ENCODE measurements around the gene WBP1.
"Not testable (repeated sequence)": the region's sequence is repeated elsewhere in the genome, so short reads cannot be mapped to it uniquely, and the experiment has no call there.

WBP1 gene

DNA sequence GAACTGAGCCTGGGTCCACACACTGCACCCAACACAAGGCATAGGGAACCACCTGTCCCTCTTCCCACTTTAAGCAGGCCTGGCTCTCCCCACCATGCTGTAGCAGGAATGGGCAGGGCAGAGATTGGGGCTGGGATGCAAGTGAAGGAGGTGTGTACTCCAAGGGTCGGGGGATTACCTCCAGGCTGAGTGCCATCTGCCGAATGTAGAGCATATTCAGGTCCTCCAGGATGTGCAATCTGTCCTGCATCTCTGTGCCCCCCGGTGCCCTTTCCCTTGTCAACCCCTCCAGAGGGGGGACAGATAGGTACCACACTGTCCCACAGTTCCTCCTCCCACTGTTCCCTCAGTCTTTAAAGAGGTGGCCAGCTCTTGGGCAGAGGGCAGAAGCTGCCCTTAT is 18.9 kb upstream of the WBP1 start:
- TF ChIP-seq, protein P1, sequence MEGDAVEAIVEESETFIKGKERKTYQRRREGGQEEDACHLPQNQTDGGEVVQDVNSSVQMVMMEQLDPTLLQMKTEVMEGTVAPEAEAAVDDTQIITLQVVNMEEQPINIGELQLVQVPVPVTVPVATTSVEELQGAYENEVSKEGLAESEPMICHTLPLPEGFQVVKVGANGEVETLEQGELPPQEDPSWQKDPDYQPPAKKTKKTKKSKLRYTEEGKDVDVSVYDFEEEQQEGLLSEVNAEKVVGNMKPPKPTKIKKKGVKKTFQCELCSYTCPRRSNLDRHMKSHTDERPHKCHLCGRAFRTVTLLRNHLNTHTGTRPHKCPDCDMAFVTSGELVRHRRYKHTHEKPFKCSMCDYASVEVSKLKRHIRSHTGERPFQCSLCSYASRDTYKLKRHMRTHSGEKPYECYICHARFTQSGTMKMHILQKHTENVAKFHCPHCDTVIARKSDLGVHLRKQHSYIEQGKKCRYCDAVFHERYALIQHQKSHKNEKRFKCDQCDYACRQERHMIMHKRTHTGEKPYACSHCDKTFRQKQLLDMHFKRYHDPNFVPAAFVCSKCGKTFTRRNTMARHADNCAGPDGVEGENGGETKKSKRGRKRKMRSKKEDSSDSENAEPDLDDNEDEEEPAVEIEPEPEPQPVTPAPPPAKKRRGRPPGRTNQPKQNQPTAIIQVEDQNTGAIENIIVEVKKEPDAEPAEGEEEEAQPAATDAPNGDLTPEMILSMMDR (IDR thresholded peaks at IDR 0.05; ENCODE audit: insufficient read depth, low read depth, low read length, missing control alignments): no peak
- no peak for DNase-seq (ENCODE audit: low read depth)
- H3K4me3 ChIP-seq (ENCODE audit: low read length): peak overlapping the region; percentile 72

DNA sequence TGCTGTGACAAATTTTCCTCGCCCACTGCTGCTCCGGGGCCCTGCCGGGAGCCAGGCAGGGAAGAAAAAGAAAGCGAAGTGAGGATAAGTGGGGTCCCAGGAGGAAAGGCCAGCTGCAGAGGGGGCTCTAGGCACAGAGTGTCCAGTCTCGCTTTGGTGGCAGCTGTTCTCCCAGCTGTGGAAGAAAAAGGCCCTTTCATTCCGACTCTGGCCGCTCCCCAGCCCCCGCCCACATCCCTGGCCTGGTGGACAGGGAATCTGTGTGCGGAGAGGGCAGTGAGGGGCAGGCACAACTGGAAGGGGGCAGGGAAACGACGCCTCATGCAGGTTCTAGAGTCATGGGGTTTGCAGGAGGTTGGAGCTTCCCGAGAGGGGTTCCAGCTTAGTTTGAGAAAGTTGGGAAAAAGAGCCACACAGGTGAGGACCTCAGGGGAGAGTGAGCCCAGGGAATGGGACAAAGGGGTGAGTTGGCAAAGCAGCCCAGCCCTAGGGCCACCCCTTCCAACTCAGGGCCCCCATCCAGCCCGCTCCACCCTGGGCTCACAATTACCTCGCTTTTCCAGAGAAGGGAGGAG is 18.3 kb upstream of the WBP1 start:
- TF ChIP-seq, protein P1 (IDR thresholded peaks at IDR 0.05; ENCODE audit: insufficient read depth, low read depth, low read length, missing control alignments): no peak
- H3K4me3 ChIP-seq (ENCODE audit: low read length): peak overlapping the region; percentile 72
- DNase-seq (ENCODE audit: low read depth): no peak

- TF ChIP-seq, protein P1 (IDR thresholded peaks at IDR 0.05; ENCODE audit: insufficient read depth, low read depth, low read length, missing control alignments): no peak
- peak; percentile 78 for DNase-seq (ENCODE audit: low read depth)
- peak overlapping the region; percentile 72 for H3K4me3 ChIP-seq (ENCODE audit: low read length)
Observed at GRCh38 chr2:74440378-74441169, 17.7 kb upstream of the WBP1 start.

- no peak for DNase-seq (ENCODE audit: low read depth)
- TF ChIP-seq, protein P1 (IDR thresholded peaks at IDR 0.05; ENCODE audit: insufficient read depth, low read depth, low read length, missing control alignments): no peak
- H3K4me3 ChIP-seq (ENCODE audit: low read length): peak overlapping the region; percentile 72
Observed at GRCh38 chr2:74441170-74441689, 17.0 kb upstream of the WBP1 start.

- TF ChIP-seq, protein P1 (IDR thresholded peaks at IDR 0.05; ENCODE audit: insufficient read depth, low read depth, low read length, missing control alignments): no peak
- DNase-seq (ENCODE audit: low read depth): peak; percentile 84
- H3K4me3 ChIP-seq (ENCODE audit: low read length): peak within 1 kb of the TSS; percentile 72
Observed at GRCh38 chr2:74441690-74442482, 16.4 kb upstream of the WBP1 start, which contains the start of gene RTKN. Gene RTKN, minus strand, starts transcription at chr2:74441937. Its CDS starts 121 bp downstream, at chr2:74441816.

- DNase-seq (ENCODE audit: low read depth): not testable (repeated sequence)
- peak overlapping the region; percentile 72 for H3K4me3 ChIP-seq (ENCODE audit: low read length)
Observed at GRCh38 chr2:74442483-74443297, 15.5 kb upstream of the WBP1 start.

Measured in epithelial cell of esophagus (primary cell).